HG03558 (cell line): Measurements from ENCODE around the gene ANKRD44.
A peak's percentile ranks its signal among the peaks of the same experiment; 100 is the strongest.
"Not testable (repeated sequence)": the region's sequence is repeated elsewhere in the genome, so short reads cannot be mapped to it uniquely, and the experiment has no call there.

Experiments used
- ATAC-seq: cut with Tn5 transposase; IDR thresholded peaks from one replicate; pipeline ENCODE4 v1.9.1; 2021; ENCODE audit warnings: moderate number of reproducible peaks; ENCODE audit not compliant: unreplicated experiment; ENCODE audit errors: extremely low read depth

The ANKRD44 gene

DNA sequence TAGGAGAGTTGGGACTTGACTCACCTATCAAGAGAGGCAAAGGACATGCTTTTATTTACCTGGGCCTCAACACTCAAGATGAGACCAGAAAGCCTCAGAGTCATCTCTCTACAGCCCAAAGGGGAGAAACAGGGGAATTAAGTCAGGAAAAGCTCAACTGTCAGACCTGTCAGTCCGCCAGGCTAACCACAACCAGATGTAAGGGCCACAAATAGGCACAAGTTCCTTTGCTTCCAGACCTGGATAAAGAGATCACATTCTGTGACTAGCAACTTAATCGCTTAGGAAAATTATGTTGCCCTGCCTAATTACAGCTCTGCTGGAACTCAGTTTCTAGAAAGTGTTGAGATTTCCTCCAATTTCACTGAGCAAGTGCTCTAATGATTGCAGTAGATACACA lies 67.9 kb downstream of the ANKRD44 start:
- ATAC-seq, result no peak

DNA sequence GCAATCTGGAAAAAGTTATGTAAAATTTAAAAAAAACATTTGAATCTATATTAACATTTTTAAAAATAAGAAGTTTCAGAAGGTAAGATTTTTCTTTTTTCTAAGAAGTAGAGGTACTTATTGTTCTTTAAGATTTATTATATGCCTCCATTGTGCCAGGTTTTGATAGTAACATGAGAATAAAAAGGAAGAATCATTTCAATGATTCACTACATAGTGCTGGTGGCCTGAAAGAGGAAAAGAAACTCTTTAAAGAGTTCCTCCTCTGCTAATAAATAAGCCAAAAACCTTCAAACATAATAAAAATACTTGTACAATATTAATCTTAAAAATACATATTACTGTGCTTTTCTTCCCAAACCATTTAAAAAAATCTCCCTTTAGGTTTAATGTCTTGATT lies 69.0 kb downstream of the ANKRD44 start:
- no peak for ATAC-seq

- ATAC-seq, result no peak
Observed at GRCh38 chr2:197241153-197241552, 69.4 kb downstream of the ANKRD44 start.

DNA sequence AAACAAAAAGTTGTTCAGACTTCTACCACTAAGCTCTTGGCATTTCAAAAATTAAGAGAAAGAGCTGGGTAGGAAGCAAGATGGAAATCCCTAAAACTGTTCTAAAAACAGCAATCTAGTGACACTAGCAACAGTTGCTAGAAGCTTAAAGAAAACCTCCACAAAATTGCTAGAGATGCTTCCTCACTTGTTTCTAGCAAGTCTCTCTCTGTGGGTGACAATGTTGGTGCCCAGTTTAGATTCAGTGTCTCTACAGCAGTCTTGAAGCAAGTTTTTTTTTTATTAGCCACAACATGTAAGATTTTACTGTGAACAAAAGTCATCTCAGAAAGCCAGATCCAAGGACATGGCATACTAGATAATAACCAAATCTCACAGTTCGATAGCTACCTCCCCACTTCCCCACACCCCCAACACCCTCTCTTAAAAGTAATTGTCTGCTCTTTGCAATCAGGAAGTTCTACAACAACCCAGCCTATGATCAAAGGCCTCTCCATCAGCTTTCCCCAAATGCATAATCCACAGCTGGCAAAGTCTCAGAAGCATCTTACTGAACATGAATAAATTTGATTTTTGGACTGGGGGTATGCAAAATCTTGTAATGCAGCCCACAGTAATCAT lies 70.0 kb downstream of the ANKRD44 start:
- ATAC-seq, result no peak

DNA sequence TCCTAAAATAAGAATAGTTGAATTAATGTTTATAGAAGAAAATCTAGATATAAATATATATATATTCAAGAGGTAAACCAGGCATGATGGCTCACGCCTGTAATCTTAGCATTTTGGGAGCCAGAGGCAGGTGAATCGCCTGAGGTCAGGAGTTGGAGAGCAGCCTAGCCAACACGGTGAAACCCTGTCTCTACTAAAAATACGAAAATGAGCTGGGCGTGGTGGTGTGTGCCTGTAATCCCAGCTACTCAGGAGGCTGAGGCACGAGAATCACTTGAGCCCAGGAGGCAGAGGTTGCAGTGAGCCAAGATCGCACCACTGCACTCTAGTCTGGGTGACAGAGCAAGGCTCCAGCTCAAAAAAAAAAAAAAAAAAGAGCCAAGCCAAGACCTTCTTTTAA lies 70.6 kb downstream of the ANKRD44 start:
- not testable (repeated sequence) for ATAC-seq

GRCh38 chr2:197239434-197239833 lies 71.1 kb downstream of the ANKRD44 start:
- peak; percentile 47 for ATAC-seq

DNA sequence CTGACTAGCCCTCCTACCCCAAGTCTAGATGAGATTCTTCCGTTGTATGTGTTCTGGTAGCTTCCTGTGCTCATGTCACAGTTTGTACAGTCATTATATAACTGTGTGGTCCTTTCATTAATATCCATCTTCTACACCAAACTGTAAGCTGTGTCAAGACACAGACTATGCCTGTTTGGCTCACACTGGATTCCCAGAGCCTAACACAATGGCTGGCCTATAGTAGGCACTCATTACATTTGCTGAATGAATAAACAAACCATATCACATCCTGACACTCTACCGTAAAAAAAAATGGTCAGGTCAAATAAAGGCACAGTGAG lies 72.6 kb downstream of the ANKRD44 start:
- ATAC-seq, result peak; percentile 43

DNA sequence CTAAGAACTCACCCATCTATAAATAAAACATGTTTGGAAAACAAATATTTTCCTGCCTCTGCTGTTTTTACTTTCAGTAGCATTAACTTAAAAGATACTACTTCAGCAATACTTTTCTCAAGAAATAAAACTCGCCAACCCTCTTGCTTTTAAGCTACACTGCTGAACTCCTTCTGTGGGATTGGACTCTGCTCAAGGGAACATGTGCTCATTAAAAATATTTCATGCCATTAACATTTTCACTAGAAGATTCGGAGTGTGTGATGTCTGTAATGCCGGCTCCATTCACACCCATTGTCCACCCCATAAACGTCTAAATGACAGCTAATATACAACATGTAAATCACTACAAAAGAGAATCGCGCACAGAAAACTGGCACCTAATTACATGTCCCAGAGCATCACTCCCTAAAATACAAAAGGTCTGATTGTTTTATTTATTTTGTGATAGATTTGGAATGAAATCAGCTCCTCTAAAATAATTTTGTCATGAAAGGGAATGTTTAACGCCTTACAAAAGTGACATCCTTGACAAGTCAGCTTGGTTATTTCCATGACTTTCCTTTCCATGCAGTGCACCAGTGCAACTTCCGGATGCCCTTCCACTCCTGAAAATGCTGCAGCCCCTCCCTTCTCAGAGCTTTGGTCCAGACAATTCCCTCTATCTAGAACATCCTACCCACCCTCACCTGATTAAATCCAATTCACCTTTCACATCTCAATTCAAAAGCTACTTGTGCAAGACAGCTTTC lies 73.1 kb downstream of the ANKRD44 start:
- ATAC-seq, result no peak

- ATAC-seq, result no peak
Observed at GRCh38 chr2:197236816-197237215, 73.8 kb downstream of the ANKRD44 start.

DNA sequence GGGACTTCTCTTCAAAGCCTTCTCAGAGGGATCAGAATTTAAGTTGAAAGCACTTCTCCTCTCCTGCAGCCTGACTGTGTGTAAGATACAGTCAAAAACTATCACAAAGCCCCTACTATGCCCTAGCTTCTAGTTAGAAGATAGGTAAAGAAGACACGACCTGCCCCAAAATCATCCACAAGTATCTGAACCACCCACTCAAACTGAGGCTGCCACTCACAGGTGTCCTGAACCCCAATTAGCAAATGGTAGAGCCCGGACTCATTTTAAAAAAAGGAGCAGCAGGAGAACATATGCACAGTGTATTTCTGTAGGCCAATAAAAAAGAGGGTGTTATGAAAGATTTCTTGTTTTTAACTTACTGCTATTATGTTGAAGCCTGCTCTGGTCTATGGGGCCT lies 74.4 kb downstream of the ANKRD44 start:
- ATAC-seq, result no peak

- no peak for ATAC-seq
Observed at GRCh38 chr2:197235711-197236110, 74.9 kb downstream of the ANKRD44 start.

DNA sequence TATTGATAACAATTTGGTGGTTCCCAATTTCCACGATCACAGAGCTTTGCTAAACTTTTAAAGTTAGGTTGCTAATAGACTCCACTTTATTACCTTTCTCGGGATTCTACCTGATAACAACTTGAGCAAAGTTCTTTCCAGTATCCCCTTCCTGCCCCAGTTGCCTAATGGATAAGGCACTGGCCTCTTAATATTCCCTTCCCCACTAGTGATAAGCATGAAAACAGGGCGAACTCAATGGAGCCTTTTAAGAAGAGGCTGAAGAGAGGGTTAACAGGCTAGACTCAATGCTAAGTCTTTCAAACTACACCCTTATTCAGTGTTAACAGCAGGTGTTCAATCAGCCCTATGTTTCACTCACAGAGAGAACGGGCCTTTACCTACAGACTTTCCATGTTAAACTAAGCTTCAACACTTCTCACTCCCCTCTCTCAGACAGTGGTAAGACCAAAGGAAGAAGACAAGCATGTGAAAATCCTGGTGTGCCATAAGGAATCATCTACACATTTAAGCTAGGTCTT lies 75.8 kb downstream of the ANKRD44 start:
- ATAC-seq, result no peak

DNA sequence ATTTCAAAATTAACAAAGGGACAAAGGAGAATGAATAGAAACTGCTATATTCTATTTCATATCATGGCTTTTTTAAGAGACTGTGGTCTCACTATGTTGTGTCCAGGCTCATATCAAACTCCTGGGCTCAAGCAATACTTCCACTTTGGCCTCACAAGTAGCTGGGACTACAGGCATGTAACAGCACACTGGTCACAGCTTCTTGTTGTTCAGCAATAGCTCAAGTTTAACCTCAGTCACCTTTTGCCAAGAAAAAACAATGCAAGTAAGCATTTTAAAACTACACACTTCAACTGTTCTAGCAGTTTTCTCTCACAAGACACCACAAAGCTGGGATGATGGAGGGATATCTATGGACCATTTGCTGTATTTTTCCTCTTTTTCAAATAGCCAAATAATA lies 77.1 kb downstream of the ANKRD44 start:
- ATAC-seq, result no peak

DNA sequence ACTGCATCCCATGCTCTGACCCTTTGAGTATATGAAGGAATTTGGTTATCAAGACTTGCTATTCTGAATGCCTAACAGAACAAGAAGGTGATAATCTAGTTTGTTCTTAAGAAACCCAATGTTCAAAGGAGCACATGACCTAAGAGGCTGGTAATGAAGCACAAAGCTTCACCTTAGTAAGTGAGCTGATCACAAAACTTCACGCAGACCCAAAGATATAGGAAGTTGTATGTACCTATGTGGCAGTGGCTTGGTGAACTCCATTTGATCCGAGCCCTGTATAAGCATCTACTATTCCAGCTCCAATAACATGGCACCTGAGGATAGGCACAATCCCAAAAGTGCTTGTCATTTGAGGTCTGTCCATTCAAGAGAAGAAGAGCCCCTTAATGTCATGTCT lies 78.6 kb downstream of the ANKRD44 start:
- no peak for ATAC-seq

DNA sequence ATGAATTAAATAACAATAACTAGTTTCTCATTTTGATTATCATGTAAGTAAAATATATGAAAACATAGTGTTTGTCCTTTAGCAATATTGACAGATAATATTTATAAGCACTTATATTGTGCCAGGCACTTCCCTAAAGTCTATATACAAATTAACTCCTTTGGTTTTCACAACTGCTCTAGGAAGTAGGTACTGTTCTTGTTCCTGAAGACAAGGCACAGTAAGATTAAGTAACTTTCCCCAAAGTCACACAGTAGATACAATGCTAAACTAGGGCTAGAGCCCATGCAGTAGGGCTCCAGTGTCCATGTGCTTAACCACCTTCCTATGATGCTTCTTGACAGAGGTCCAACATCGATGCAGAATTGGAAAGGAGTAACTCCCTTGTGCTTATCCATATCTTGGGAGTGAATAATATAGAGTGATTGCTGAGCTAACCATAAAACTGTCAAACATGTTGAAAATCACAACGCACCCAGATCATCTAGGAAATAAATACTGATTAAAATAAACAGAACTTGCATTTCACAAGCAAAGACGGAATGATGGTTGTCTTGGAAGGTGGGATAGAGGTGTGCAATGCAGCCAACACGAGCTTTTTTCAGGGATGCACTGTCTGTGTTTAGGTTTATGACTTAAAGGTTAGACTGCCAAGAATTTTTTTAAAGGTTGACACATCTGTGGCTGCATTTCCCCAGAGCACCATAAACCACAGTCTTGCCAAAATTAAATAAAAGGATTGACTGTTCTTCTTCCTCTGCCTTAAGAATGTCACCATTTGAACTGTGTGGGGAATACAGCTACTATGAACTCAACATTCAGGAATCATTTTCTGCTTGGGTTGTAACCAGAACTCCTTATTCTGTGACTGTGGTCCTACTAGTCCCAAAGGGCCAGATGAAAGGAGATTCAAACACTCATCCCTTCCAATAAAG lies 80.8 kb downstream of the ANKRD44 start:
- ATAC-seq, result no peak

DNA sequence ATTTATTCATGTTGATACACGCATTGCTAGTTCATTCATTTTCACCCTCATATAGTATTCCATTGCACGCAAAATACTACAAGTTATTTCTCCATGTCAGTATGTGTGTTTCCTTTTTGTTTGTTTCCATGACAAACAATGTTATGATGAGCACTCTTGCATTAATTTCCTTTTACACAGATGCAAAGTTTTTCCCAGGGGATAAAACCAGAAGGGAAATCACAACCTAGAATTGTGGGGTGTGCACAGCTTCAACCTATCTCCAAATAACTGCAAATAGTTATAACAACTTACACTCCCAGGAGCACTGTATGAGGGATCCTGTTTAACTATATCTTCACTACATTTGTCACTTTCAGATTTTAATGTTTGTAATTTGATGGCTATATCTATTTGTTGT lies 87.1 kb downstream of the ANKRD44 start:
- no peak for ATAC-seq

- ATAC-seq, result no peak
Observed at GRCh38 chr2:197219636-197220035, 90.9 kb downstream of the ANKRD44 start.

GRCh38 chr2:197217541-197217940 lies 93.0 kb downstream of the ANKRD44 start:
- no peak for ATAC-seq

- peak; percentile 60 for ATAC-seq
Observed at GRCh38 chr2:197216361-197216979, 94.1 kb downstream of the ANKRD44 start.

DNA sequence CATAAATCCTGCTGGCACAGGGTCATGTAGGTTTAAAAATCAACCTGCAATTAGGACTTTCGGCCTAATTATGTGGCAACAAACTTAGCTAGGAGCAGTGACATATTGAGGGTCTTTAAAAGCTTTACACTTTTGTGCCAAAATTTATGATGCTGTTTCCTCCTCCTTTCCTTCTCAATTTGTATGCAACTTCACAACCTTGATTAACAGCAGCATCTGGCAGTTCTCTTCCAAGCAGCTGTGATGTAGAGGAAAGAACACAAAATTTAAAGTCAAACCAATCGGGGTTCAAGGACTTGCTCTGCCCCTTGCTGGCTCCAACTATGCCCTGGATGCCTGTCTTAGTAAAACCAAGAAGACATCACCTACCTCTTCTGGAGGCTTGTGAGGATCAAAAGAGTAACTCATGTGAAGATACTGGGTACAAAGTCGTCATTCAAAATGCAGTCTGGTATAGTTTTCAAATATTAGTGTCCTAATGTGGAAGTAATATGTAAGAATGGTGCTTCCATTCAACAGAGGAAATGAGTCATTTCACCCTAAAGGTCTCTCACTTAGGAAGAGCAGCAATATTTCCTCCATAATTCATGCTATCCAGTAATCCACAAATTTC lies 94.7 kb downstream of the ANKRD44 start:
- peak; percentile 37 for ATAC-seq
